Stimulated activated memory B cell treated with anti-CD40 and anti-IgM and Interleukin-4, amounts not matched to agents 10 μg/mL and 1 μg/mL and 100 μg/mL, for 72 hours (primary cell): Measurements from ENCODE around the gene SLC16A7.
"Not testable (repeated sequence)": the region's sequence is repeated elsewhere in the genome, so short reads cannot be mapped to it uniquely, and the experiment has no call there.

ENCODE experiments used
- ATAC-seq: fragments of 150-1000 bp; cut with Tn5 transposase; 2 replicates; pipeline ENCODE4 v1.10.0; 2021
- H3K27ac Mint-ChIP-seq: one replicate; pipeline ENCODE4 v1.8.0; 2022; ENCODE audit warnings: mild to moderate bottlenecking, mixed read lengths
- H3K27me3 Mint-ChIP-seq: one replicate; pipeline ENCODE4 v1.8.0; 2022; ENCODE audit warnings: mixed read lengths
- H3K36me3 Mint-ChIP-seq: one replicate; pipeline ENCODE4 v1.8.0; 2022; ENCODE audit warnings: mixed read lengths
- H3K4me1 Mint-ChIP-seq: one replicate; pipeline ENCODE4 v1.8.0; 2022; ENCODE audit warnings: mixed read lengths
- H3K4me3 Mint-ChIP-seq: one replicate; pipeline ENCODE4 v1.8.0; 2022; ENCODE audit warnings: mild to moderate bottlenecking, moderate library complexity, mixed read lengths
- H3K9me3 Mint-ChIP-seq: one replicate; pipeline ENCODE4 v1.8.0; 2022; ENCODE audit warnings: mixed read lengths

Gene SLC16A7

GRCh38 chr12:59600171-59600570 is 4.3 kb downstream of the SLC16A7 start:
- H3K27ac Mint-ChIP-seq, result no peak overlapping the region
- H3K36me3 Mint-ChIP-seq, result peaks cover 17% of the 10 kb centered on the region
- H3K4me3 Mint-ChIP-seq, result no peak overlapping the region

GRCh38 chr12:59603754-59604153 is 7.9 kb downstream of the SLC16A7 start:
- Mint-ChIP-seq H3K27me3 (no peaks in the 10 kb centered on the region), H3K27ac (no peak overlapping the region), H3K36me3 (peaks cover 23% of the 10 kb centered on the region), H3K4me3 (no peak overlapping the region), H3K9me3 (no peaks in the 10 kb centered on the region), H3K4me1 (peaks cover 21% of the 10 kb centered on the region)
- no peak for ATAC-seq

More at GRCh38 chr12:59600171-59600570, 4.3 kb downstream of the SLC16A7 start:
- Mint-ChIP-seq H3K4me1 (peaks cover 48% of the 10 kb centered on the region), H3K27me3 (no peaks in the 10 kb centered on the region), H3K9me3 (no peaks in the 10 kb centered on the region)
- no peak for ATAC-seq

- not testable (repeated sequence) for H3K4me1 Mint-ChIP-seq, H3K27ac Mint-ChIP-seq, H3K4me3 Mint-ChIP-seq, H3K9me3 Mint-ChIP-seq, H3K27me3 Mint-ChIP-seq, ATAC-seq
- peaks cover 39% of the 10 kb centered on the region for H3K36me3 Mint-ChIP-seq
Measured at GRCh38 chr12:59612823-59613434, 17.1 kb downstream of the SLC16A7 start.

- Mint-ChIP-seq H3K36me3 (peaks cover 27% of the 10 kb centered on the region), H3K27me3 (no peaks in the 10 kb centered on the region), H3K9me3 (peaks cover 5% of the 10 kb centered on the region), H3K4me3 (no peak overlapping the region), H3K4me1 (peaks cover 16% of the 10 kb centered on the region), H3K27ac (no peak overlapping the region)
- no peak for ATAC-seq
Measured at GRCh38 chr12:59615392-59616165, 19.8 kb downstream of the SLC16A7 start.

- H3K9me3 Mint-ChIP-seq, result no peaks in the 10 kb centered on the region
- H3K27ac Mint-ChIP-seq, result peak overlapping the region; percentile 86
- peaks cover 30% of the 10 kb centered on the region for H3K4me1 Mint-ChIP-seq
- H3K4me3 Mint-ChIP-seq, result no peak overlapping the region
- peak; percentile 51 for ATAC-seq
- no peaks in the 10 kb centered on the region for H3K27me3 Mint-ChIP-seq
- no peaks in the 10 kb centered on the region for H3K36me3 Mint-ChIP-seq
Measured at GRCh38 chr12:59619461-59620240, 23.8 kb downstream of the SLC16A7 start.

- H3K27me3 Mint-ChIP-seq, result no peaks in the 10 kb centered on the region
- peaks cover 36% of the 10 kb centered on the region for H3K4me1 Mint-ChIP-seq
- H3K27ac Mint-ChIP-seq, result peak overlapping the region; percentile 86
- H3K4me3 Mint-ChIP-seq, result peak overlapping the region; percentile 61
- H3K9me3 Mint-ChIP-seq, result no peaks in the 10 kb centered on the region
- peak; percentile 70 for ATAC-seq
- no peaks in the 10 kb centered on the region for H3K36me3 Mint-ChIP-seq
Measured at GRCh38 chr12:59620326-59620725, 24.5 kb downstream of the SLC16A7 start.

GRCh38 chr12:59624732-59625460 is 29.1 kb downstream of the SLC16A7 start:
- Mint-ChIP-seq H3K27ac (no peak overlapping the region), H3K27me3 (no peaks in the 10 kb centered on the region), H3K36me3 (peaks cover 13% of the 10 kb centered on the region), H3K4me1 (peaks cover 37% of the 10 kb centered on the region), H3K4me3 (no peak overlapping the region), H3K9me3 (no peaks in the 10 kb centered on the region)
- ATAC-seq, result no peak

GRCh38 chr12:59626382-59626781 is 30.6 kb downstream of the SLC16A7 start:
- ATAC-seq, result no peak
- peaks cover 24% of the 10 kb centered on the region for H3K4me1 Mint-ChIP-seq
- H3K9me3 Mint-ChIP-seq, result no peaks in the 10 kb centered on the region

GRCh38 chr12:59627582-59627981 is 31.8 kb downstream of the SLC16A7 start:
- H3K9me3 Mint-ChIP-seq, result no peaks in the 10 kb centered on the region
- no peaks in the 10 kb centered on the region for H3K27me3 Mint-ChIP-seq
- peaks cover 15% of the 10 kb centered on the region for H3K36me3 Mint-ChIP-seq
- H3K4me1 Mint-ChIP-seq, result peaks cover 32% of the 10 kb centered on the region
- no peak for ATAC-seq
- no peak overlapping the region for H3K27ac Mint-ChIP-seq
- H3K4me3 Mint-ChIP-seq, result no peak overlapping the region

More at GRCh38 chr12:59626382-59626781, 30.6 kb downstream of the SLC16A7 start:
- H3K4me3 Mint-ChIP-seq, result no peak overlapping the region
- peaks cover 15% of the 10 kb centered on the region for H3K36me3 Mint-ChIP-seq
- H3K27me3 Mint-ChIP-seq, result no peaks in the 10 kb centered on the region
- no peak overlapping the region for H3K27ac Mint-ChIP-seq

GRCh38 chr12:59629890-59630289 is 34.1 kb downstream of the SLC16A7 start:
- Mint-ChIP-seq H3K4me3 (no peak overlapping the region), H3K9me3 (no peaks in the 10 kb centered on the region), H3K36me3 (peaks cover 15% of the 10 kb centered on the region), H3K27me3 (no peaks in the 10 kb centered on the region), H3K4me1 (peaks cover 38% of the 10 kb centered on the region), H3K27ac (no peak overlapping the region)
- ATAC-seq, result no peak

GRCh38 chr12:59632408-59632807 is 36.6 kb downstream of the SLC16A7 start:
- no peak for ATAC-seq
- Mint-ChIP-seq H3K27me3 (no peaks in the 10 kb centered on the region), H3K27ac (no peak overlapping the region), H3K4me1 (peaks cover 42% of the 10 kb centered on the region), H3K9me3 (no peaks in the 10 kb centered on the region), H3K4me3 (no peak overlapping the region), H3K36me3 (peaks cover 14% of the 10 kb centered on the region)

GRCh38 chr12:59634254-59634653 is 38.4 kb downstream of the SLC16A7 start:
- H3K36me3 Mint-ChIP-seq, result peaks cover 4% of the 10 kb centered on the region
- no peaks in the 10 kb centered on the region for H3K27me3 Mint-ChIP-seq
- H3K4me1 Mint-ChIP-seq, result peaks cover 40% of the 10 kb centered on the region
- H3K27ac Mint-ChIP-seq, result no peak overlapping the region
- H3K4me3 Mint-ChIP-seq, result no peak overlapping the region
- no peaks in the 10 kb centered on the region for H3K9me3 Mint-ChIP-seq
- no peak for ATAC-seq

- peaks cover 32% of the 10 kb centered on the region for H3K4me1 Mint-ChIP-seq
- H3K27me3 Mint-ChIP-seq, result no peaks in the 10 kb centered on the region
- peak overlapping the region; percentile 53 for H3K27ac Mint-ChIP-seq
- no peaks in the 10 kb centered on the region for H3K9me3 Mint-ChIP-seq
- peak overlapping the region; percentile 21 for H3K4me3 Mint-ChIP-seq
- H3K36me3 Mint-ChIP-seq, result peaks cover 2% of the 10 kb centered on the region
- no peak for ATAC-seq
Measured at GRCh38 chr12:59636945-59637691, 41.3 kb downstream of the SLC16A7 start.

GRCh38 chr12:59637692-59638070 is 41.9 kb downstream of the SLC16A7 start:
- H3K4me3 Mint-ChIP-seq, result no peak overlapping the region
- peaks cover 36% of the 10 kb centered on the region for H3K4me1 Mint-ChIP-seq
- H3K36me3 Mint-ChIP-seq, result peaks cover 8% of the 10 kb centered on the region
- H3K27ac Mint-ChIP-seq, result peak overlapping the region; percentile 53
- no peaks in the 10 kb centered on the region for H3K27me3 Mint-ChIP-seq
- peaks cover 4% of the 10 kb centered on the region for H3K9me3 Mint-ChIP-seq
- no peak for ATAC-seq
